Activated T-cell treated with anti-CD3 and anti-CD28 coated beads, Interleukin-2, amount 50 U/mL, for 72 hours (primary cell): ENCODE results near the gene DIAPH3. TPM values are rescaled to one million over a fixed set of nuclear protein-coding genes. Genes with fewer than 3 reads are reported as not detected.

Source experiments
- ATAC-seq, 2 donors: fragments of 150-1000 bp; cut with Tn5 transposase; replicated peaks in 1 of 2; 2 replicates each; pipeline ENCODE4 v1.10.0; 2021; ENCODE audit warnings: moderate library complexity in 2 of 2, mild to moderate bottlenecking in 1 of 2
- DNase-seq, 2 donors: peaks; one replicate each; pipeline ENCODE4 v3.0.0; 2021 to 2022; ENCODE audit warnings: mixed read lengths in 1 of 2
- H3K27ac Mint-ChIP-seq: one replicate; pipeline ENCODE4 v1.8.0; 2022; ENCODE audit warnings: mild to moderate bottlenecking, moderate library complexity, mixed read lengths
- H3K27me3 Mint-ChIP-seq: one replicate; pipeline ENCODE4 v1.8.0; 2022; ENCODE audit warnings: low read depth, mixed read lengths
- H3K36me3 Mint-ChIP-seq, 2 donors: one replicate each; pipeline ENCODE4 v1.8.0; 2022; ENCODE audit warnings: mixed read lengths in 2 of 2, mild to moderate bottlenecking in 1 of 2; ENCODE audit not compliant: insufficient read depth in 2 of 2
- H3K4me1 Mint-ChIP-seq: one replicate; pipeline ENCODE4 v1.8.0; 2022; ENCODE audit warnings: low read depth, mixed read lengths
- H3K4me3 Mint-ChIP-seq, 2 donors: one replicate each; pipeline ENCODE4 v1.8.0; 2022; ENCODE audit warnings: mild to moderate bottlenecking in 2 of 2, mixed read lengths in 2 of 2, moderate library complexity in 2 of 2
- H3K9me3 Mint-ChIP-seq, 2 donors: one replicate each; pipeline ENCODE4 v1.8.0; 2022; ENCODE audit warnings: mixed read lengths in 2 of 2
- total RNA-seq, 2 donors: library from RNA; stranded (reverse); gene quantifications; one replicate each; pipeline ENCODE4 v1.2.3, GENCODE V29; 2022

The DIAPH3 gene
- total RNA-seq, 2 donors from 2014 or later, result 28.5 to 30.8 TPM

DNA sequence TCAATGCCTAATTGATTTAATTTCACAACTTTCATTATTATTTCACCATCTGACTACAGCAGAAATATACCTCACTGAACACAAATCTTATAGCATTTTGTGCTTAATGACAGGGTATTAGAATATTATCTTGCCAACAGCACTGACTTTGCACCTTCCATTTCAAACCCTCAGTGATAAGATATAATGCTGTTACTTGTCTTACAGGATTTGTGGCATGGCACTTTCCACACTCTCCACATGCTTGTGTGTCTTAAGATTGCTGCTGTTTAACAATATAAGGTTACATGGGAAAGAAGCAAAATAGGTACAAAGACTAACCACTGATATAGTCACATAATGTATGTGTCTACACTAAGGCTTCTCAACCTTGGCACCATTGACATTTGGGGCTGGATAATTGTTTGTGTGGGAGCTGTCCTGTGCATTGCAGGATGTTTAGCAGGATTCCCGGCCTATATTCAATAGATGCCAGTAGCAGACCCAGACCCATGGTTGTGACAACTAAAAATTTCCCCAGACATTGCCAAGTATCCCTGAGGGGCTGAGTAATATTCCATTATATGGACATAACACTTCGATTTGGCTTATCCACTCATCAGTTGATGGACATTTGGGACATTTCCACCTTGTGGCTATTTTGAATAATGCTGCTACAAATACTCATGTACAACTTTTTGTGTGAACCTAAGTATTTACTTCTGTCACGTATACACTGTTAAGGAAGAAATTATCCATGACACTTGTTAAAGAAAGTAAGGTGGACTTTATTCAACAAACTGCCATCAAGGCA is 5.7 kb upstream of the DIAPH3 start:
- DNase-seq, result no peak
- H3K4me3 Mint-ChIP-seq, result no peak overlapping the region
- H3K27ac Mint-ChIP-seq, result no peak overlapping the region
- ATAC-seq, result no peak
- peaks cover 2 to 3% of the 10 kb centered on the region in 2 donors for H3K36me3 Mint-ChIP-seq
- H3K9me3 Mint-ChIP-seq, result no peaks in the 10 kb centered on the region
- peaks cover 16% of the 10 kb centered on the region for H3K4me1 Mint-ChIP-seq
- peaks cover 8% of the 10 kb centered on the region for H3K27me3 Mint-ChIP-seq

DNA sequence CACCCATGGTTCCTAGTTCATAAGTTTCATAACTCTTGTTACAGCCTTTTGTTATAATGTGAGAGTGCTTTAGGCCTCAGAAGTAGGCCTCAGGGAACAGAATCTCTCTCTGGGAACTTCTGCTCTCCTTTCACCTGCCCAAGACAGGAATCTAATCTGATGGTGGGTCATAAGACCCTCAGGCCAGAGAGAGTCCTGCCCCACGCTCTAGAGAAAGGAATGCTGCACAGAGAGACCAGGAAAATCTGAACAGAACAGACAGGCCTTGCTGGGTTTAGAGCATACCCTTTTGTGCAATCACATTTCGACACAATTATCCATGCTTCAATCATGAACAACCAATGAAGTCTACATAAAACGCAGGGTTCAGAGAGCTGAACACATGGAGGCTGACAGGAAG is 3.4 kb upstream of the DIAPH3 start:
- H3K27ac Mint-ChIP-seq, result no peak overlapping the region
- no peak for DNase-seq
- no peaks in the 10 kb centered on the region for H3K27me3 Mint-ChIP-seq

DNA sequence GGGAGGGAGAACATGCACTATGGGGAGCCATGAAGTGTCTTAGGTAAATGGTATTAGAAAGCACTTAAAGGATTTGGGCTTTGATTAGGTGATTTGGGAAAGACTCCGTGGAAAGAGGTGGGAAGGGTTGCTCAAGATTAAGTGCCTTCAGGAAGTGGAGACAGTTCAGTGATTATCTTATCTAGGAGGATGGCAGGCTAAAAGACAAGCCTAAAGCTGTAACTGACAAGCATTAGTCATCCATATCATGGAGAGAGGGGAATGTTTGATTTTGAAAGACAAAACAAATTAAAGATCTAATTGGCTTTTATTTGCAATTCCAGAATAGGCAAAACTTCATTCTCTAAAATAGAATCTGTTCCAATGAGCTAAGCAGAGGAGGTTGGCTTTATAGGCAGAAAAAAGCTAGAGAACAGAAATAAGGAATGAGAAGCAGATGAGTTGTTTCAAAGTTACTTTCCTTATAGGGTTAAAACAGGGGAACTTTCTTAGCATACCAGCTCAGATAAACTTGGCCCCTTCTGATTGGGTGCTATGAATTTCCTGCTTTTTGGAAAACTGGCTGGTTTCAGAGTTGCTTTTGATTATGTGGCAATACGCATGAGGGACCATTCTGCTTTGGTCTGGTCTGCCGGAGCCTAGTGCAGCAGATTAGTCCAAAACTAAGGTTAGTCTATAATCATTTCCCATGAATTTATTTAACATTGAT is 1.8 kb upstream of the DIAPH3 start:
- H3K27me3 Mint-ChIP-seq, result no peaks in the 10 kb centered on the region
- H3K36me3 Mint-ChIP-seq, result peaks cover 15 to 16% of the 10 kb centered on the region in 2 donors
- H3K4me3 Mint-ChIP-seq, result peak overlapping the region; percentile 95 to 97
- DNase-seq (no peak), ATAC-seq (no peak)
- H3K4me1 Mint-ChIP-seq, result peaks cover 43% of the 10 kb centered on the region
- H3K27ac Mint-ChIP-seq, result peak overlapping the region; percentile 95
- no peaks in the 10 kb centered on the region for H3K9me3 Mint-ChIP-seq

More for the DNA sequence above, 3.4 kb upstream of the DIAPH3 start:
- Mint-ChIP-seq H3K36me3 (peaks cover 5 to 9% of the 10 kb centered on the region in 2 donors), H3K4me3 (no peak overlapping the region), H3K4me1 (peaks cover 28% of the 10 kb centered on the region), H3K9me3 (no peaks in the 10 kb centered on the region)
- ATAC-seq, result no peak

DNA sequence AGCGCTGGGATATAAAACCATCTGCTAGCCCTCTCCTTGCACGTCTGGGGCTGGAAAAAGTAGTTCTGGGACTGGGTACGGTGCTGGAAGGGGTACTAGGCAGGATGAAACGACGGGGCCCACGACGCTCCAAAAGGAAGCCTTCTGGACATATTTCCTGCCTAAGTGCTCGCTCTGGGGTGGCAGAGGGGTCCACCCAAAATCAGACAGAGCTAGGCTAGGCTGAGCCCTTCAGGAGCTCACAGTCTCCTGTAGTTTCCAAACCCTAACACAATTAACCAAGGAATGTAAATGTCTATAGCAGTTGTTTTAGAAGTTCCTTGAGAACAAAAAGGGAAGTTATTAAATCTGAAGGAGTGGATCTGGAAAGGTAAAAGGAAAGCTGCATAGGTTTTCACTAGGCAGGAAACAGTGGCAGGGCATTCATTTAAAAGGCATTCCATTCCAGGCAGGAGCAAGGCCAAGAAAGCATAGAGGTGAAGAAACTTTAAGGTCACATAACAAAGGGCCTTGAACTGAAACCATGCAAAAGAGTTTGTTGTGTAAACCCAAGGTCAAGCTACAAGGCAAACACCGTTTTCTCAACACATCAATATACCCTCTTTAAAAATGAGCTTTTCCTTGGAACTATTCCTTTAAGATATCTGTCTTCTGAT is 634 bp upstream of the DIAPH3 start:
- Mint-ChIP-seq H3K9me3 (no peaks in the 10 kb centered on the region), H3K36me3 (peaks cover 16 to 17% of the 10 kb centered on the region in 2 donors), H3K27ac (peak overlapping the region; percentile 95), H3K4me1 (peaks cover 49% of the 10 kb centered on the region), H3K27me3 (no peaks in the 10 kb centered on the region), H3K4me3 (peak overlapping the region; percentile 95 to 97)
- DNase-seq (no peak), ATAC-seq (peak; percentile 13 to 16)

DNA sequence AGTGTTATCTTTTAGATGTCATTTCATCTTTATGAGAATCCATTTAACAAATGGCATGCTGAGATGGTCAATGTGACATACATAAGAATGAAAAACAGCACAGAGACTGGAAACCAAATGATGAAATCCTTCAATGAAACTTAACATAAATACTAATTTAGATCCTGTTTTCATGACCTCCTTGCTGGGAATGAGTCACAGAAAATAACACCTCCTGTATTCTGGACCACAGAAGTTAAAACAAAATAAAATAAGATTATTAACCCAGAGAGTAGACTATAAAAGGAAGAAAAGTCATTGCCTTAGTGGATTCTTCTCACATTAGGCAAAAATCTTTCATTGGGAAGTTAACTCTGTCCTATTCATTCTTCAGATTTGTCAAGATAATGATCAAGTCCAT is 1.6 kb downstream of the DIAPH3 start:
- Mint-ChIP-seq H3K27ac (peak overlapping the region; percentile 86), H3K4me3 (peak overlapping the region; percentile 95 to 97), H3K36me3 (peaks cover 21 to 29% of the 10 kb centered on the region in 2 donors), H3K4me1 (peaks cover 52% of the 10 kb centered on the region), H3K27me3 (no peaks in the 10 kb centered on the region), H3K9me3 (no peaks in the 10 kb centered on the region)
- ATAC-seq (peak; percentile 6 to 7), DNase-seq (no peak)

DNA sequence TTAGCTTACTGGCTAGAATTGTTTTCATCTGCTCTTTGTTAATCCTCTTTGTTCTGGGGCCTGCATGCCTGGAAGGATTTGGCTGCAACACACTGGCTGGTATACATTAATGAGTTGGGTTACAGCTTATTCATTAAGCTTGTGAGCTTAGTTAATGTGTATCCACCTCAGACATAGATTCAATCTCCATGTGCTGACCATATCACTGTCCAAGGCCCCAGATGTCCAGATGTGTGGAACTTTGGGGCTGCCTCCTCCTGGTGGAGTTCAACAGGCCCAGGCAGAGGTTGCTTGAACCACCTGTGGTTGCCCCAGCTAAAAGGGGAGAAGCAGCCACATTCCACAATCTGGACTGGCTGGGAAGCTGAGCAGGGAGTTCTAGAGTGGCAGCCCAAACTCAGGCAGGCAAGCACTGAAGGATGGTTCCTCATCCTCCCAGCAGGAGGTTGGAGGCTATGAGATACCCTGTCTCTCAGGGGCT is 5.4 kb downstream of the DIAPH3 start:
- Mint-ChIP-seq H3K27me3 (no peaks in the 10 kb centered on the region), H3K4me3 (no peak overlapping the region), H3K27ac (no peak overlapping the region), H3K9me3 (no peaks in the 10 kb centered on the region), H3K4me1 (peaks cover 32% of the 10 kb centered on the region), H3K36me3 (peaks cover 20 to 32% of the 10 kb centered on the region in 2 donors)
- DNase-seq, result no peak
- ATAC-seq, result no peak

DNA sequence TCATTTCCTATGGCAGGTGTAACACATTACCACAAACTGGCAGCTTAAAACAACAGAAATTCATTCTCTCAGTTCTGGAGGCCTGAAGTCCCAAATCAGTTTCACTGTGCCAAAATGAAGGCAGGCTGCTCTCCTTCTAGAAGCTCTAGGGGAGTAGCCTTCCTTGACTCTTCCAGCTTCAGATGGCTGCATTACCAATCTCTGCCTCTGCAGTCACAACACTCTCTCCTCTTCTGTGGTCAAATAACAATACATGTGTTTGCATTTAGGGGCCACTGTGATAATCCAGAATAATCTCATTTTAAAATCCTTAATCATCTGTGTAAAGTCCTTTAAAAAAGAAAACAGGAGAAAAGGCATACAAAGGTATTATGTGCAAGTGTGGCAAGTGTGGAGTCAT is 7.8 kb downstream of the DIAPH3 start:
- Mint-ChIP-seq H3K4me1 (peaks cover 13% of the 10 kb centered on the region), H3K36me3 (peaks cover 10 to 26% of the 10 kb centered on the region in 2 donors), H3K4me3 (no peak overlapping the region), H3K9me3 (no peaks in the 10 kb centered on the region), H3K27me3 (no peaks in the 10 kb centered on the region), H3K27ac (no peak overlapping the region)
- ATAC-seq (no peak), DNase-seq (no peak)

DNA sequence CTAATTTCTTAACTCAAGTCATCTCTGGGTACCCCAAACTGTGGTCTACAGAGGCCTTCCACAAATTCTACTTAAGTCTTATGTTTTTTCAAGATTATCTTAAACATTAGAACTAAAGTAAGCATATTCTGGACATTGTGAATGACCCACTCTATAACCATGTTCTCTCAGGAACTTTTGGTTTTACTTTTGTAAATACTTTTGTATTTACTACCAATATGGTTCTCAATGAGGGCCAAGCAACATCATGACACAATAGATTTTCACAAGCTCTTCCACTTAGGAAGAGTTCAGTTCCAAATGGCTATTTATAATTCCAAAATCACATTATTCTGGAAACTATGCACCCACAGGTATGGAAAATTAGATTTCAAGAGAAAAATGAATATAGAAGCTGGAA is 10.8 kb downstream of the DIAPH3 start:
- peaks cover 0 to under 1% of the 10 kb centered on the region in 2 donors for H3K9me3 Mint-ChIP-seq
- H3K4me3 Mint-ChIP-seq, result no peak overlapping the region
- DNase-seq (no peak), ATAC-seq (no peak)
- H3K27me3 Mint-ChIP-seq, result no peaks in the 10 kb centered on the region
- no peaks in the 10 kb centered on the region for H3K4me1 Mint-ChIP-seq
- H3K27ac Mint-ChIP-seq, result no peak overlapping the region
- peaks cover 6 to 15% of the 10 kb centered on the region in 2 donors for H3K36me3 Mint-ChIP-seq

DNA sequence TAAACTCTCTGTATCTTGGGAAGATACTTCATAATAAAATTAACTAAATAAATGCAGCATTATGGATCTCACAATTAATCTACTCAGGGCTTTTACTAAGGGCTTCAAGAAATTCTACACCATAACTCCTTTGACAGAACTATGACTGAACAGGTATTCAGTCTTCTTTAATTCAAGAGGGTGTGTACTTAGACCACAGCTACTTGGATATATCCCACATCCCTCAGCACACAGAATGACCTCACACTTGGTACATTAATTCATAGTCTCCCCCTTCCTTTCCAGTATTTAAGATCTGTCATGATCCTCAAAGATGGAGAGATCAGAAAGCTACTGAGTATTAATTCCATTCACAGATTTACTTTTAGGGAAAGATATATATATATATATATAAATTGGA is 11.6 kb downstream of the DIAPH3 start:
- H3K27ac Mint-ChIP-seq, result no peak overlapping the region
- DNase-seq, result no peak
- no peak overlapping the region for H3K4me3 Mint-ChIP-seq
- no peak for ATAC-seq
- H3K4me1 Mint-ChIP-seq, result no peaks in the 10 kb centered on the region
- H3K36me3 Mint-ChIP-seq, result peaks cover 2 to 7% of the 10 kb centered on the region in 2 donors
- no peaks in the 10 kb centered on the region for H3K27me3 Mint-ChIP-seq
- H3K9me3 Mint-ChIP-seq, result peaks cover 0 to 3% of the 10 kb centered on the region in 2 donors

DNA sequence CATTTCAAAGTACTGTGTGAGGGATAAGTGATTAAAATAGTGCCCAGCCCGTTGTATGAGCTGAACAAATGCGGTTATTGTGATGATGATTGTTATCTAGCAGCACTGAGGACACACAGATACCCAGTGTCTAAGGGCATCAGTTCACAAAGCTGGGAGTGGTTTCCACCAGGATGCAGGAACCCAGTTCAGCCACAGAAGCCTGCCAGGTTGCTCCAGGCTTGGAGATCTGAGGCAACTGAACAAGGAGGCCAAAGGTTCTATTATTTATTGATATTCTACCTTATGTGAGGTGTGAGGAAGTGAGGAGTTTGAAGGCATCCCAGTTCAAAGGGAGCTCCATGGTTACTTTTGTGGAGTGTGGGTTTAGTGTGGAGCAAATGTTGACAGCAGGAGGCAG is 13.2 kb downstream of the DIAPH3 start:
- DNase-seq (no peak), ATAC-seq (no peak)
- Mint-ChIP-seq H3K9me3 (peaks cover 0 to 3% of the 10 kb centered on the region in 2 donors), H3K27ac (no peak overlapping the region), H3K27me3 (no peaks in the 10 kb centered on the region), H3K4me1 (no peaks in the 10 kb centered on the region), H3K36me3 (peaks cover 2 to 3% of the 10 kb centered on the region in 2 donors), H3K4me3 (no peak overlapping the region)

DNA sequence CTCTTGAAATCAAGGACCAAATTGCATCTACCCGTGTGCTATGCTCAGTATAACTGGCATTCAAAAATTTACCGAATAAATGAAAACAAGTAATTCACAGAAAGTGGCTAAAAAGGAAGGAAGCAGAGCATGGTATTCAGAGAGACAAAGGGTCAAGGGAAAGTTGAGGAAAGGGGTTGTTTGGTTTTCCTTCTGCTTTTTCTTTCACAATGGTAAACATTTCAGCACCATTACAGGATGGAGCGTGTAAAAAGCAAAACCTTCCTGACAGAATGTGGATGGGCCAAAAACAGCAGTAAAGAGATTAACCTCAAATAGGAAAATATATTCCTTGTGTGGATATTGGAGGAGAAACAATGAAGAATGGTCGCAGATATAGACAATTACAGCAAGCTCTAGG is 14.8 kb downstream of the DIAPH3 start:
- DNase-seq (no peak), ATAC-seq (no peak)
- Mint-ChIP-seq H3K27ac (no peak overlapping the region), H3K4me3 (no peak overlapping the region), H3K9me3 (peaks cover 0 to 3% of the 10 kb centered on the region in 2 donors), H3K4me1 (no peaks in the 10 kb centered on the region), H3K36me3 (peaks cover 2% of the 10 kb centered on the region in 2 donors), H3K27me3 (no peaks in the 10 kb centered on the region)

DNA sequence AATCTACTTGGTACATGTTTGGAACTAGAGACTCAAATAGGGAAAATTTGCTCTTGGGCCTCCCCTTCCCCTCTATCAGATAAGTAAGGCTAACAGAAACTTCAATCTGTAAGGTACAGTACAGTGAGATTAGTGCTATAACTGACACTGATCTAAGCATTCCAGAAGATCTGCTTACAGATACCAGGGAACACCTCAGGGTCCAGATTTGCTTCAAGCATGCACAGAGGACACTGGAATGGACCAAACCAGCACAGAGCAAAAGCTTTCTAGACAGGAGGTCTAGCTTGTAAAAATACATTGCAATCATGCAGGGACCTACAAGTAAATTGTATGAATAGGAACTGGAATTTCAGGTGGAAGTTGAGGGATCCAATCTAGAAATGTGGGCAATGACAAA is 16.4 kb downstream of the DIAPH3 start:
- Mint-ChIP-seq H3K27me3 (no peaks in the 10 kb centered on the region), H3K36me3 (peaks cover 2% of the 10 kb centered on the region in 2 donors), H3K9me3 (peaks cover 0 to 3% of the 10 kb centered on the region in 2 donors), H3K27ac (no peak overlapping the region), H3K4me3 (no peak overlapping the region), H3K4me1 (no peaks in the 10 kb centered on the region)
- DNase-seq (no peak), ATAC-seq (no peak)

DNA sequence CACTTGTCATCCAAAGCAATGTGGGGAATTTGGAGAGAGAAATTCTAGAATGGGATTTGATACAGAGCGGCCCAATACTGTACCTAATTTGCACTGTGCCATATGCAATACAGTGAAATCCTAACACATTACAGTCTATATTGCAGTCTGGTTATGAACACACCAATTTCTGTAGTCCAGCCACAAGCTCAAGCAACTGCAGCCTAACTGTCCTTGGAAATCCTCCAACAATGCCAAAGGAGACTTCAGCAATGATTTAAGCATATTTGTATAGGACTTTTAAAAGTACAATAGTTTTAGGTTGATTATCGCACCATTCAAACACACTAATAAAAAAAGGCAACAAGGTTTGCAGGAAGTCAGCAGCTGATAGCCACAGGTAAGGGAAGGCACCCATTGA is 17.3 kb downstream of the DIAPH3 start:
- H3K27me3 Mint-ChIP-seq, result no peaks in the 10 kb centered on the region
- H3K36me3 Mint-ChIP-seq, result peaks cover 2% of the 10 kb centered on the region in 2 donors
- H3K4me1 Mint-ChIP-seq, result no peaks in the 10 kb centered on the region
- no peak overlapping the region for H3K4me3 Mint-ChIP-seq
- DNase-seq, result no peak
- no peak overlapping the region for H3K27ac Mint-ChIP-seq
- H3K9me3 Mint-ChIP-seq, result peaks cover 0 to 3% of the 10 kb centered on the region in 2 donors
- ATAC-seq, result no peak
